ENCODE data around the gene KLRC4. TPM values are rescaled to one million over a fixed set of nuclear protein-coding genes. Genes with fewer than 3 reads are reported as not detected.

The KLRC4 gene
- total RNA-seq = not detected

DNA sequence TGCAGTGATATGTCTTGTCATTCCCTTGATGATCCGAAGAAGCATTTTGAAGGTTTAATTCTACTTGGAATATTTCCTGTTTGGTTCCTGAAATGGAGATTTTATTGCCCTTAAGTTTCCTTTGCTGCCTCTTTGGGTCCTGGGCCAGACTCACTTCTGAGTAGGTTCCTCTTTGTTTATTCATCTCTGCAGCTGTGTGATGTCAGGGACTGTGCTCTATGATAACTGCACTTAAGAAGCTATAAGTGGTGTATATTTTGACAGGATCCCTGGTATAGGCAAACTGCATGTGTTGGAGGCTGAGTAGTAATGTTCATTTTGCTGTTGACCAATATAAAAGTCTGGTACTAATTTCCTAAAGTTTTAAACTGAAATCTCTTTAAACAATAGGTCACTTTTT, at the start of gene KLRC4:
Gene KLRC4, minus strand, starts transcription at position 366 of the 400 bp plus-strand sequence. Its CDS starts 182 bp downstream, at position 184.
- no peaks in the 10 kb centered on the region for H3K27me3 ChIP-seq
- H3K9me3 ChIP-seq = no peaks in the 10 kb centered on the region
- intact Hi-C loops (cut with DNase I) = no loop called here
- no peak within 1 kb of the TSS for H3K27ac ChIP-seq
- no peaks in the 10 kb centered on the region for H3K36me3 ChIP-seq (replicated peaks in 1 of 2; ENCODE audit: insufficient read depth in 1 of 2, low read depth in 2 of 2)
- H3K4me3 ChIP-seq = no peak within 1 kb of the TSS
- ATAC-seq = no peak
- WGBS, 2 donors = 0 to 3% methylated on average over 1 of the region's 1 CpG
- TF ChIP-seq CTCF (IDR thresholded peaks at IDR 0.05) = no peak
- TF ChIP-seq POLR2A (IDR thresholded peaks at IDR 0.05) = no peak
- no peaks in the 10 kb centered on the region for H3K4me1 ChIP-seq
- DNase-seq = no peak

DNA sequence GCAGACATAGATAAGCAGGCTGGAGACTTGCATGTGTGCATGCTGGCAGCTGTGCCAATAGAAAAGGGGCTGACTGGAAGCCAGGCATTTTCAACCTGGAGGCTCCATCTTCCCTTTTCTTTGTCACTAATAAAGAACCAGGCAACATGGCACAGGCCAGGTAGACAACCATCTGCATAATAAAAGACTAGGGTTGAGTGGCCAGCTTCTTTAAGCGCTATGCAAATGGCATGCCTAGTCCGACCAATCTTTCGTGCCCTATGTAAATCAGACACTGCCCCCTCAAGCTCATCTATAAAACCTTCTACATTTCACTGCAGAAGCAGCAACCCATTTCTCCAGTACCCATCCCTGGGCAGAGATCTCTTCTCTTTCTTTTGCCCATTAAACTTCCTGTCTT, 48.2 kb upstream of the KLRC4 start:
- Histone ChIP-seq H3K4me1 (no peaks in the 10 kb centered on the region), H3K9me3 (peaks cover 0 to 16% (median 0%) of the 10 kb centered on the region in 3 donors), H3K36me3 (replicated peaks in 1 of 2; ENCODE audit: insufficient read depth in 1 of 2, low read depth in 2 of 2) (no peaks in the 10 kb centered on the region), H3K4me3 (no peak overlapping the region), H3K27me3 (no peaks in the 10 kb centered on the region), H3K27ac (no peak overlapping the region)
- DNase-seq = no peak
- no peak for TF ChIP-seq POLR2A (IDR thresholded peaks at IDR 0.05)
- no peak for TF ChIP-seq CTCF (IDR thresholded peaks at IDR 0.05)
- intact Hi-C loops (cut with DNase I) = no loop called here
- WGBS, 2 donors = 81 to 89% methylated on average over 3 of the region's 3 CpGs
- ATAC-seq = no peak

DNA sequence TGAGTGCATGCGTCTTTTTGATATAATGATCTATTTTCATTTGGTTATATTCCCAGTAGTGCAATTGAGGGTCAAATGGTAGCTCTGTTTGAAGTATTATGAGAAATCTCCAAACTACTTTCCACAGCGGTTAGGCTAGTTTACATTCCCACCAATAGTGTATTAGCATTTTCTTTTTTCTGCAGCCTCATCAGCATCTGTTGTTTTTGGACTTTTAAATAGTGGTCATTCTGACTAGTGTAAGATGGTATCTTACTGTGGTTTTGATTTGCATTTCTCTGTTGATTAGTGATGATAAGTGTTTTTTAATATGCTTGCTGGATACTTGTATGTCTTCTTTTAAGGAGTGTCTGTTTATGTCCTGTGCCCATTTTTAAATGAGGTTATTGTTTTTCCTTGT, 47.3 kb upstream of the KLRC4 start:
- Histone ChIP-seq H3K4me1 (no peaks in the 10 kb centered on the region), H3K27me3 (no peaks in the 10 kb centered on the region), H3K27ac (no peak overlapping the region), H3K4me3 (no peak overlapping the region), H3K9me3 (peaks cover 0 to 16% (median 0%) of the 10 kb centered on the region in 3 donors), H3K36me3 (replicated peaks in 1 of 2; ENCODE audit: insufficient read depth in 1 of 2, low read depth in 2 of 2) (no peaks in the 10 kb centered on the region)
- ATAC-seq = no peak
- intact Hi-C loops (cut with DNase I) = no loop called here
- WGBS, 2 donors = 79 to 86% methylated on average over 2 of the region's 2 CpGs
- TF ChIP-seq CTCF (IDR thresholded peaks at IDR 0.05) (no peak), POLR2A (IDR thresholded peaks at IDR 0.05) (no peak)
- DNase-seq = no peak

- intact Hi-C loops (cut with DNase I) = no loop called here
- H3K36me3 ChIP-seq (replicated peaks in 1 of 2; ENCODE audit: insufficient read depth in 1 of 2, low read depth in 2 of 2) = no peaks in the 10 kb centered on the region
- no peaks in the 10 kb centered on the region for H3K4me1 ChIP-seq
- 65 to 80% methylated on average over 1 of the region's 1 CpG for WGBS, 2 donors
- H3K27me3 ChIP-seq = no peaks in the 10 kb centered on the region
- ATAC-seq = no peak
- TF ChIP-seq CTCF (IDR thresholded peaks at IDR 0.05) = no peak
- no peak for TF ChIP-seq POLR2A (IDR thresholded peaks at IDR 0.05)
- no peak for DNase-seq
- no peak overlapping the region for H3K27ac ChIP-seq
- peaks cover 0 to 16% (median 0%) of the 10 kb centered on the region in 3 donors for H3K9me3 ChIP-seq
- H3K4me3 ChIP-seq = no peak overlapping the region
These were observed 46.2 kb upstream of the KLRC4 start for GRCh38 chr12:10455766-10456165.

GRCh38 chr12:10454531-10454930, 45.0 kb upstream of the KLRC4 start:
- Histone ChIP-seq H3K9me3 (peaks cover 0 to 16% (median 0%) of the 10 kb centered on the region in 3 donors), H3K27me3 (no peaks in the 10 kb centered on the region), H3K4me3 (no peak overlapping the region), H3K4me1 (no peaks in the 10 kb centered on the region), H3K36me3 (replicated peaks in 1 of 2; ENCODE audit: insufficient read depth in 1 of 2, low read depth in 2 of 2) (no peaks in the 10 kb centered on the region), H3K27ac (no peak overlapping the region)
- intact Hi-C loops (cut with DNase I) = no loop called here
- no peak for TF ChIP-seq POLR2A (IDR thresholded peaks at IDR 0.05)
- no peak for TF ChIP-seq CTCF (IDR thresholded peaks at IDR 0.05)
- WGBS, 2 donors = 56 to 63% methylated on average over 1 of the region's 1 CpG
- DNase-seq = no peak
- no peak for ATAC-seq
